HCT116 (cell line): ENCODE measurements around the gene FRK.

Experiments
- CEBPB ChIP-seq: IDR thresholded peaks from 2 replicates; pipeline ENCODE4 v1.6.1; 2012; ENCODE audit warnings: low read depth
- CTCF ChIP-seq, 3 experiments: fragments of 200-600 bp in 1 of 3; sonication (generic) in 1 of 3; IDR thresholded peaks in 2 of 3; conservative IDR thresholded peaks in 1 of 3; 2 replicates each; pipeline ENCODE4 v1.5.1; 2012 to 2017; ENCODE audit warnings: low read depth in 2 of 3, low read length in 2 of 3, antibody characterized with exemption in 1 of 3, borderline replicate concordance in 1 of 3, control low read depth in 1 of 3, mild to moderate bottlenecking in 1 of 3, mixed read lengths in 1 of 3, mixed run types in 1 of 3, moderate library complexity in 1 of 3; ENCODE audit not compliant: insufficient read depth in 1 of 3
- EGR1 ChIP-seq: IDR thresholded peaks from 2 replicates; pipeline ENCODE4 v1.6.1; 2012; ENCODE audit warnings: low read depth
- EZH2 ChIP-seq: fragments of 200-600 bp; sonication (generic); IDR thresholded peaks from 2 replicates; pipeline ENCODE4 v1.6.1; 2017; ENCODE audit warnings: antibody characterized with exemption, mixed run types
- EZH2phosphoT487 ChIP-seq: fragments of 200-600 bp; IDR thresholded peaks from 2 replicates; pipeline ENCODE4 v1.6.1; 2018; ENCODE audit warnings: antibody characterized with exemption, borderline replicate concordance
- POLR2A ChIP-seq: IDR thresholded peaks from 2 replicates; pipeline ENCODE4 v1.7.0; 2011; ENCODE audit warnings: borderline replicate concordance; ENCODE audit not compliant: insufficient read depth, insufficient read length; ENCODE audit errors: extremely low read depth
- POLR2AphosphoS5 ChIP-seq: IDR thresholded peaks from 2 replicates; pipeline ENCODE4 v1.6.1; 2011; ENCODE audit warnings: mild to moderate bottlenecking, low read depth, low read length, moderate library complexity
- RAD21 ChIP-seq: IDR thresholded peaks from 2 replicates; pipeline ENCODE4 v1.6.1; 2012; ENCODE audit warnings: low read depth, mild to moderate bottlenecking
- REST ChIP-seq: IDR thresholded peaks from 2 replicates; pipeline ENCODE4 v1.6.1; 2012; ENCODE audit warnings: low read depth
- SIN3A ChIP-seq: IDR thresholded peaks from 2 replicates; pipeline ENCODE4 v1.6.1; 2012; ENCODE audit warnings: low read depth
- SP1 ChIP-seq: IDR thresholded peaks from 2 replicates; pipeline ENCODE4 v1.6.1; 2012; ENCODE audit warnings: low read depth
- SRF ChIP-seq: IDR thresholded peaks from 2 replicates; pipeline ENCODE4 v1.6.1; 2012; ENCODE audit warnings: low read depth
- YY1 ChIP-seq: IDR thresholded peaks from 2 replicates; pipeline ENCODE4 v1.6.1; 2011; ENCODE audit warnings: low read length, low read depth, moderate library complexity, mild to moderate bottlenecking; ENCODE audit not compliant: insufficient replicate concordance; ENCODE audit errors: extremely low read depth
- ZNF274 ChIP-seq: fragments of 200-500 bp; sonication (Bioruptor generic); IDR thresholded peaks from 2 replicates; pipeline ENCODE4 v1.6.1; 2014; ENCODE audit warnings: mild to moderate bottlenecking, low read depth, low read length, inconsistent platforms

GRCh38 chr6:115945812-115946211 lies 114.9 kb downstream of the FRK start:
- no peak for TF ChIP-seq CTCF (IDR thresholded peaks at IDR 0.05 in 2 of 3, conservative IDR thresholded peaks at IDR 0.05 in 1 of 3; ENCODE audit: borderline replicate concordance in 1 of 3, insufficient read depth in 1 of 3, low read depth in 2 of 3, low read length in 2 of 3)
- TF ChIP-seq SP1: no peak
- TF ChIP-seq POLR2A: no peak
- TF ChIP-seq EZH2: no peak
- no peak for TF ChIP-seq SIN3A
- TF ChIP-seq CEBPB: no peak
- no peak for TF ChIP-seq SRF
- no peak for TF ChIP-seq REST
- no peak for TF ChIP-seq POLR2AphosphoS5
- TF ChIP-seq YY1: no peak
- TF ChIP-seq RAD21: no peak
- no peak for TF ChIP-seq EGR1
- TF ChIP-seq EZH2phosphoT487: no peak
- no peak for TF ChIP-seq ZNF274
